ENCODE results near the gene CTNNBIP1.

- TF ChIP-seq, protein P1, sequence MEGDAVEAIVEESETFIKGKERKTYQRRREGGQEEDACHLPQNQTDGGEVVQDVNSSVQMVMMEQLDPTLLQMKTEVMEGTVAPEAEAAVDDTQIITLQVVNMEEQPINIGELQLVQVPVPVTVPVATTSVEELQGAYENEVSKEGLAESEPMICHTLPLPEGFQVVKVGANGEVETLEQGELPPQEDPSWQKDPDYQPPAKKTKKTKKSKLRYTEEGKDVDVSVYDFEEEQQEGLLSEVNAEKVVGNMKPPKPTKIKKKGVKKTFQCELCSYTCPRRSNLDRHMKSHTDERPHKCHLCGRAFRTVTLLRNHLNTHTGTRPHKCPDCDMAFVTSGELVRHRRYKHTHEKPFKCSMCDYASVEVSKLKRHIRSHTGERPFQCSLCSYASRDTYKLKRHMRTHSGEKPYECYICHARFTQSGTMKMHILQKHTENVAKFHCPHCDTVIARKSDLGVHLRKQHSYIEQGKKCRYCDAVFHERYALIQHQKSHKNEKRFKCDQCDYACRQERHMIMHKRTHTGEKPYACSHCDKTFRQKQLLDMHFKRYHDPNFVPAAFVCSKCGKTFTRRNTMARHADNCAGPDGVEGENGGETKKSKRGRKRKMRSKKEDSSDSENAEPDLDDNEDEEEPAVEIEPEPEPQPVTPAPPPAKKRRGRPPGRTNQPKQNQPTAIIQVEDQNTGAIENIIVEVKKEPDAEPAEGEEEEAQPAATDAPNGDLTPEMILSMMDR (IDR thresholded peaks at IDR 0.05) = no peak
- no peak for TF ChIP-seq POLR2A (IDR thresholded peaks at IDR 0.05)
Observed at GRCh38 chr1:9849691-9850441, 60.2 kb downstream of the CTNNBIP1 start.
